ENCODE data around the gene PPM1A.

GRCh38 chr14:60247994-60248696, 876 bp upstream of the PPM1A start:
- TF ChIP-seq CTCF (IDR thresholded peaks at IDR 0.05) (no peak), EZH2 (IDR thresholded peaks at IDR 0.05; ENCODE audit: borderline replicate concordance, insufficient read depth, low read depth, low read length, poor library complexity, severe bottlenecking) (no peak)

Data from B cell (primary cell).